Hematopoietic multipotent progenitor cell treated with erythropoietin and hydrocortisone succinate and interleukin-3 and kit ligand, for 4 days (in vitro differentiated cells): ENCODE results near the gene LRRC57.

Experiments used
- DNase-seq: peaks from one replicate; pipeline ENCODE4 v3.0.0-alpha.2; 2015

LRRC57 gene

GRCh38 chr15:42490671-42491538, 57.7 kb downstream of the LRRC57 start, which contains the start of gene ZNF106:
Gene ZNF106, minus strand, starts transcription at chr15:42491141. Its CDS starts 18,852 bp downstream, at chr15:42472289.
- DNase-seq = peak; percentile 96

DNA sequence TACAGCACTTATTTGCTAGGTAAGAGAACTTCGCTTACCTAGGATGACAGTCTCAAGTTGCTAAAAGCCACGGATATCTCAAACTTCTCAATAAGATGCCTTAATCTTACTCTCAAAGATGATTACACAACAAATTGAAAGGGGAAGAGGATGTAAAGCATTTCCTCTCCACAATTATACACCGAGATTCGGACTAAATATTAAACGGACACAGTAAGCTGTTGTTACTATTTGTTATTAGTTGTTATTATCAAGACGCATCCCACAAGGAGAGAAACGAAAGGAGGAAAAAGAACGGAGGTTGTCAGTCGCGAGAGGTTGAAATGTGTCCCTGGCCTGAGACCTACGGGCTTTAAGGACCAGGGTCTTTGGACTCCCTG, 58.3 kb downstream of the LRRC57 start:
- DNase-seq = peak; percentile 63
